H9 (cell line): ENCODE results near the gene SDF2. TPM values are rescaled to one million over a fixed set of nuclear protein-coding genes. Genes with fewer than 3 reads are reported as not detected.

ENCODE experiments used
- DNase-seq: peaks from one replicate; pipeline ENCODE4 v3.0.0-alpha.2; 2017
- H2AFZ ChIP-seq: one replicate; pipeline ENCODE4 v1.6.1; 2013; ENCODE audit warnings: mild to moderate bottlenecking, low read length, control low read depth, moderate library complexity
- H2AK5ac ChIP-seq: 2 replicates; pipeline ENCODE4 v1.6.1; 2013; ENCODE audit warnings: low read length, control low read depth, mixed read lengths; ENCODE audit not compliant: insufficient read length
- H2BK120ac ChIP-seq: one replicate; pipeline ENCODE4 v1.6.1; 2013; ENCODE audit warnings: low read depth, mild to moderate bottlenecking, low read length, control low read depth, inconsistent platforms; ENCODE audit not compliant: poor library complexity, severe bottlenecking
- H2BK12ac ChIP-seq: 2 replicates; pipeline ENCODE4 v1.6.1; 2013; ENCODE audit warnings: low read length, control low read depth, mixed read lengths, low read depth; ENCODE audit not compliant: insufficient read length
- H2BK15ac ChIP-seq: 2 replicates; pipeline ENCODE4 v1.6.1; 2013; ENCODE audit warnings: low read depth, low read length, control low read depth
- H2BK20ac ChIP-seq: one replicate; pipeline ENCODE4 v1.6.1; 2013; ENCODE audit warnings: low read depth, mild to moderate bottlenecking, low read length, control low read depth, inconsistent platforms; ENCODE audit not compliant: poor library complexity, severe bottlenecking
- H2BK5ac ChIP-seq: 2 replicates; pipeline ENCODE4 v1.6.1; 2013; ENCODE audit warnings: low read length, control low read depth, mixed read lengths; ENCODE audit not compliant: insufficient read length
- H3K14ac ChIP-seq: 2 replicates; pipeline ENCODE4 v1.6.1; 2013; ENCODE audit warnings: low read length, control low read depth; ENCODE audit not compliant: insufficient read depth
- H3K18ac ChIP-seq: 2 replicates; pipeline ENCODE4 v1.6.1; 2013; ENCODE audit warnings: low read depth, mild to moderate bottlenecking, mixed read lengths, low read length, control low read depth; ENCODE audit not compliant: insufficient read length
- H3K23ac ChIP-seq: 2 replicates; pipeline ENCODE4 v1.6.1; 2013; ENCODE audit warnings: low read length, control low read depth, mixed read lengths, low read depth; ENCODE audit not compliant: insufficient read length
- H3K23me2 ChIP-seq: 2 replicates; pipeline ENCODE4 v1.6.1; 2013; ENCODE audit warnings: low read depth, mild to moderate bottlenecking, mixed read lengths, low read length, control low read depth; ENCODE audit not compliant: insufficient read length, poor library complexity, severe bottlenecking
- H3K27ac ChIP-seq: 2 replicates; pipeline ENCODE4 v1.5.1; 2013; ENCODE audit warnings: low read length, control low read depth, mixed read lengths, low read depth; ENCODE audit not compliant: insufficient read length
- H3K27me3 ChIP-seq: 2 replicates; pipeline ENCODE4 v1.6.1; 2013; ENCODE audit warnings: low read length, control low read depth, inconsistent platforms; ENCODE audit not compliant: insufficient read depth
- H3K4ac ChIP-seq: 2 replicates; pipeline ENCODE4 v1.6.1; 2013; ENCODE audit warnings: low read depth, mild to moderate bottlenecking, control low read depth, inconsistent platforms, low read length, moderate library complexity
- H3K4me1 ChIP-seq: 2 replicates; pipeline ENCODE4 v1.6.1; 2013; ENCODE audit warnings: low read length, control low read depth, inconsistent platforms; ENCODE audit not compliant: insufficient read depth
- H3K4me2 ChIP-seq: 2 replicates; pipeline ENCODE4 v1.6.1; 2013; ENCODE audit warnings: low read length, control low read depth, mixed read lengths; ENCODE audit not compliant: insufficient read length, insufficient read depth
- H3K56ac ChIP-seq: 2 replicates; pipeline ENCODE4 v1.6.1; 2013; ENCODE audit warnings: low read depth, mild to moderate bottlenecking, mixed read lengths, low read length, control low read depth; ENCODE audit not compliant: insufficient read length
- H3K79me1 ChIP-seq: 2 replicates; pipeline ENCODE4 v1.6.1; 2013; ENCODE audit warnings: low read depth, mild to moderate bottlenecking, moderate library complexity, low read length, control low read depth, inconsistent platforms; ENCODE audit not compliant: insufficient read depth, poor library complexity, severe bottlenecking
- H3K79me2 ChIP-seq: 2 replicates; pipeline ENCODE4 v1.6.1; 2013; ENCODE audit warnings: low read length, control low read depth, inconsistent platforms; ENCODE audit not compliant: insufficient read depth
- H3K9ac ChIP-seq: 2 replicates; pipeline ENCODE4 v1.6.1; 2013; ENCODE audit warnings: low read length, control low read depth, mixed read lengths; ENCODE audit not compliant: insufficient read length; ENCODE audit errors: extremely low read depth
- H3K9me3 ChIP-seq: one replicate; pipeline ENCODE4 v1.6.1; 2013; ENCODE audit warnings: low read depth, low read length, inconsistent platforms; ENCODE audit not compliant: control insufficient read depth
- H3T11ph ChIP-seq: one replicate; pipeline ENCODE4 v1.6.1; 2013; ENCODE audit warnings: mild to moderate bottlenecking, low read length, control low read depth, inconsistent platforms
- H4K20me1 ChIP-seq: one replicate; pipeline ENCODE4 v1.6.1; 2013; ENCODE audit not compliant: control insufficient read depth, insufficient read length, insufficient read depth
- H4K5ac ChIP-seq: 2 replicates; pipeline ENCODE4 v1.6.1; 2013; ENCODE audit warnings: low read depth, mild to moderate bottlenecking, mixed read lengths, low read length, control low read depth; ENCODE audit not compliant: insufficient read length
- H4K8ac ChIP-seq: replicated peaks from 2 replicates; pipeline ENCODE4 v1.6.1; 2013; ENCODE audit warnings: low read length, control low read depth, mixed read lengths, low read depth; ENCODE audit not compliant: insufficient read length
- H4K91ac ChIP-seq: 2 replicates; pipeline ENCODE4 v1.6.1; 2013; ENCODE audit warnings: low read depth, mild to moderate bottlenecking, moderate library complexity, mixed read lengths, low read length, control low read depth; ENCODE audit not compliant: insufficient read length
- H3K27ac Mint-ChIP-seq, 3 experiments: 2 replicates in 2 of 3; 3 replicates in 1 of 3; pipeline ENCODE4 v1.8.0; 2020 to 2021; ENCODE audit warnings: mixed read lengths in 3 of 3, mild to moderate bottlenecking in 1 of 3, moderate library complexity in 1 of 3
- H3K27me3 Mint-ChIP-seq: 2 replicates; pipeline ENCODE4 v1.8.0; 2021; ENCODE audit warnings: low read depth, mild to moderate bottlenecking, moderate library complexity, mixed read lengths
- H3K36me3 Mint-ChIP-seq, 3 experiments: 2 replicates in 2 of 3; 3 replicates in 1 of 3; pipeline ENCODE4 v1.8.0; 2020 to 2021; ENCODE audit warnings: low read depth in 3 of 3, mixed read lengths in 3 of 3; ENCODE audit not compliant: insufficient read depth in 1 of 3
- H3K4me1 Mint-ChIP-seq, 2 experiments: 2 replicates each; pipeline ENCODE4 v1.8.0; 2020; ENCODE audit warnings: mixed read lengths in 2 of 2
- H3K4me3 Mint-ChIP-seq, 2 experiments: 2 replicates in 1 of 2; 3 replicates in 1 of 2; pipeline ENCODE4 v1.8.0; 2020 to 2021; ENCODE audit warnings: mild to moderate bottlenecking in 2 of 2, mixed read lengths in 2 of 2, moderate library complexity in 1 of 2
- H3K9me3 Mint-ChIP-seq, 2 experiments: 2 replicates in 1 of 2; 3 replicates in 1 of 2; pipeline ENCODE4 v1.8.0; 2020; ENCODE audit warnings: mild to moderate bottlenecking in 2 of 2, mixed read lengths in 2 of 2, moderate library complexity in 1 of 2
- WGBS: extraction: QIAGEN DNeasy Blood & Tissue Kit; methylation state at CpG from one replicate; pipeline ENCODE4 v1.1.7; 2013; ENCODE audit warnings: missing lambda C conversion rate, low lambda C conversion rate, mixed read lengths; ENCODE audit not compliant: insufficient read length; ENCODE audit errors: extremely low coverage; 5-methylcytosine and 5-hydroxymethylcytosine counted together
- total RNA-seq: library from RNA; stranded (reverse); gene quantifications from 2 replicates; pipeline ENCODE4 v1.2.1, GENCODE V29; 2021
- TF ChIP-seq, protein P1 (sequence below): fragments of 200-600 bp; sonication (generic); conservative IDR thresholded peaks from 3 replicates; pipeline ENCODE4 v1.8.0; 2021; ENCODE audit warnings: antibody characterized with exemption, mild to moderate bottlenecking

Gene SDF2
- total RNA-seq, 1 experiment from 2014 or later: 40.2 TPM

DNA sequence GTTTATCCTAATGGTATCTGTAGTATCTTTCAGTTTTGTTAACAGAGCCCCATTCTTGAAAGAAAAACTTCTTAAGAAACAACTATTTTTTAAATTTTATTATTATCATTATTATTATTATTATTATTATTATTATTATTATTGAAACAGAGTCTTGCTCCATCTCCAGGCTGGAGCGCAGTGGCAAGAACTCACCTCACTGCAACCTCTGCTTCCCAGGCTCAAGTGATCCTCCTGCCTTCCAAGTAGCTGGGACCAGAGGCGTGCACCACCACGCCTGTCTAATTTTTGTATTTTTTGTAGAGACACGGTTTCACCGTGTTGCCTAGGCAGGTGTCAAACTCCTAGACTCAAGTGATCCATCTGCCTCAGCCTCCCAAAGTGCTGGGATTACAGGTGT is 23.7 kb upstream of the SDF2 start:
- Histone ChIP-seq H3K79me1 (no peaks in the 10 kb centered on the region), H4K8ac (no peak overlapping the region), H2BK5ac (no peak overlapping the region), H2AK5ac (no peak overlapping the region), H4K91ac (no peak overlapping the region), H3K9me3 (no peaks in the 10 kb centered on the region), H3K4me2 (no peak overlapping the region), H2BK12ac (no peak overlapping the region), H3K27me3 (peaks cover 1% of the 10 kb centered on the region; the same call in 1 of the 2 replicates), H2BK20ac (no peak overlapping the region), H3K18ac (no peak overlapping the region), H3K23ac (no peak overlapping the region), H3K14ac (no peak overlapping the region), H2BK120ac (no peak overlapping the region), H3K4ac (no peak overlapping the region), H4K5ac (no peak overlapping the region), H3K56ac (no peak overlapping the region), H3K27ac (no peak overlapping the region), H3K23me2 (no peaks in the 10 kb centered on the region), H3K4me1 (no peaks in the 10 kb centered on the region), H3K79me2 (no peaks in the 10 kb centered on the region), H4K20me1 (no peaks in the 10 kb centered on the region), H2AFZ (no peak overlapping the region), H3T11ph (no peak overlapping the region), H3K9ac (no peak overlapping the region), H2BK15ac (no peak overlapping the region)
- no CpG with 5 or more reads among the region's 5 CpGs for WGBS
- Mint-ChIP-seq H3K9me3 (no peaks in the 10 kb centered on the region), H3K27me3 (no peaks in the 10 kb centered on the region), H3K27ac (0 out of 7 replicates have a peak overlapping the region, but pooled peaks of 1 of the 3 experiments have one; percentile 40), H3K4me1 (no peaks in the 10 kb centered on the region), H3K36me3 (peaks cover 71 to 98% (median 95%) of the 10 kb centered on the region in 3 experiments; a peak in 6 of 7 replicates), H3K4me3 (no peak overlapping the region)
- no peak for DNase-seq
- TF ChIP-seq, protein P1, sequence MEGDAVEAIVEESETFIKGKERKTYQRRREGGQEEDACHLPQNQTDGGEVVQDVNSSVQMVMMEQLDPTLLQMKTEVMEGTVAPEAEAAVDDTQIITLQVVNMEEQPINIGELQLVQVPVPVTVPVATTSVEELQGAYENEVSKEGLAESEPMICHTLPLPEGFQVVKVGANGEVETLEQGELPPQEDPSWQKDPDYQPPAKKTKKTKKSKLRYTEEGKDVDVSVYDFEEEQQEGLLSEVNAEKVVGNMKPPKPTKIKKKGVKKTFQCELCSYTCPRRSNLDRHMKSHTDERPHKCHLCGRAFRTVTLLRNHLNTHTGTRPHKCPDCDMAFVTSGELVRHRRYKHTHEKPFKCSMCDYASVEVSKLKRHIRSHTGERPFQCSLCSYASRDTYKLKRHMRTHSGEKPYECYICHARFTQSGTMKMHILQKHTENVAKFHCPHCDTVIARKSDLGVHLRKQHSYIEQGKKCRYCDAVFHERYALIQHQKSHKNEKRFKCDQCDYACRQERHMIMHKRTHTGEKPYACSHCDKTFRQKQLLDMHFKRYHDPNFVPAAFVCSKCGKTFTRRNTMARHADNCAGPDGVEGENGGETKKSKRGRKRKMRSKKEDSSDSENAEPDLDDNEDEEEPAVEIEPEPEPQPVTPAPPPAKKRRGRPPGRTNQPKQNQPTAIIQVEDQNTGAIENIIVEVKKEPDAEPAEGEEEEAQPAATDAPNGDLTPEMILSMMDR: no peak
